Measurements from ENCODE around the gene MRAP2. TPM values are rescaled to one million over a fixed set of nuclear protein-coding genes. Genes with fewer than 3 reads are reported as not detected.
"Not testable (repeated sequence)": the region's sequence is repeated elsewhere in the genome, so short reads cannot be mapped to it uniquely, and the experiment has no call there.

The MRAP2 gene
- total RNA-seq, 1 experiment from 2014 or later, result 0.87 TPM

DNA sequence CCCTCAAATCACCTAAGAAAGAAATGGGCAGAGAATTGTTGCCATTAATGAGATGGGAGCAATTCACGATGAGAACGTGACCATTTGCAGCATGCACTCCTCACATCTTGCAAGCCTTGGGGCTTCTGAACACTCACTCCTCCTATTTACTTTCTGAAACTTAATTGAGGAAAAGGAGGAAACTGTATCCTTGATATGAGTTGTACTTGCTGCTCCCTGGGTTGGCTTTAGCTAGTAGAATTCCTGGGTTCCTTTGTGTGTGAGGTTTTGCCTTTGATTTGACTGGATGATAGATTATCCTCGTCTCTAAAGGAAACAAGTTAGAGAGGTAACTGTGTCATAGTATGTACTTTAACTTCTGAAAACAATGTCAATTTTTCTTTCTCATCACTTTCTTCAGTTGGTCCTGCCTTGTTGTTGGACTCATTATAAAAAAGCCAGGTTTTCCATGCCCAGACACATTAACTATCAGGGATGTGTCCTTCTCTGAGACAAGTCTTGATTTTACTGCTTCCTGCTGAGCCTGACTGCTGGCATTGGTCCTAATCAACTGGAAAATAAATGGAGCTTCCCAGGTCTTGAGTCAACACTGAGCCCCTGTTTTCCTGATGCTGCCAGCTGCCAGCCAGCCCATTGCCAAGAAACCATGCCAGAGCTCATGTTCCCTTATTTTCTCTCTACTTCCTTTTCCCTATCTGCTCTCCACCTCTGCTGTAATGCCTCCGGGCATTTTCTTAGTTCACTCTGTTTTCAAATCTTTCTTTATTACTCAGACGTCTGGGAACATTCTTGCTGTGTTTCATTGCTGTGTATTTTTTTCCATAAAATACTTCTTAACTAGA is 6.0 kb upstream of the MRAP2 start:
- no peak for DNase-seq (ENCODE audit: extremely low read depth, low read depth)

DNA sequence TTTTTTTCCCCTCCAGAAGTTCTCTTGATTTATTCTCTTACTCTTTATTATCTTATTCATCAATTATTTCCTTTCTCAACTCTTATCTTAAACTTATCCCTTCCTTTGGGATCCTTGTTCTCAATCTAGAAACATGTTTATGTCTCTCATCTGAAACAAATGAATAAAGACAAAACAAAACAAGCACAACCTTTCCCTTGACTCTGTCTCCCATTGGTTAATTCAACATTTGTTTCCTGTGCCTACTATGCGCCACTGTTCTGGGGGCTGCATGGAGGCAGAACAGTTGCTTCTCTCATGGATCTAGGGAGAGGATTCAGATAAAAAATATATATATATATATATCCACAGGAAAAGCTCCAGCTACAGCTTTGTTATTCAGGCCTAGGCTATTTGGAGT is 5.2 kb upstream of the MRAP2 start:
- DNase-seq (ENCODE audit: extremely low read depth, low read depth), result no peak

DNA sequence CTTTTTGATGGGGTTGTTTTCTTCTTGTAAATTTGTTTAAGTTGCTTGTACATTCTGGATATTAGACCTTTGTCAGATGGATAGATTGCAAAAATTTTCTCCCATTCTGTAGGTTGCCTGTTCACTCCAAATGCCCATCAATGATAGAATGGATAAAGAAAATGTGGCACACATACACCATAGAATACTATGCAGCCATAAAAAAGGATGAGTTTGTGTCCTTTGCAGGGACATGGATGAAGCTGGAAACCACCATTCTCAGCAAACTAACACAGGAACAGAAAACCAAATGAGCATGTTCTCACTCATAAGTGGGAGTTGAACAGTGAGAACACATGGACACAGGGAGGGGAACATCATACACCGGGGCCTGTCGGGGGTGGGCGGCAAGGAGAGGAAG is 1.6 kb upstream of the MRAP2 start:
- DNase-seq (ENCODE audit: extremely low read depth, low read depth), result not testable (repeated sequence)

DNA sequence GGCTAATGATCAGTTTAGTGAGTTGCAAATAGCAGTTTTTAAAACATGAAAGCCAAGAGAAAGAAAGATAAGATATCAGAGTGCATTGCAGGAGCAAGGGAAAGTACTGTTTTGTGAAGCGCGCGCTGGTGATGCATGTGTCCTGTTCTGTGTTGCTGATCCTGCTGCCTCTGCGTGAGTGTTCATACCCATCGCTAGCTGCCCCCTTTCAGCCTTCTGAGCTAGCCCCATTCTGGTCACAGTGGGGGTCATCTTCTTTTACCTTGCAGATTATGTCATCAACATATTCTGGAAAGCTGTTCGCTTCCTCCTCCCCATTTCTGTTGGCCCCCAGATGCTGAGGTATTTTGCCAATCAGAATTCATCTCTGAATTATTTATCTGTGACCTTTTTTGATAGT is 1.9 kb downstream of the MRAP2 start:
- DNase-seq (ENCODE audit: extremely low read depth, low read depth), result no peak

DNA sequence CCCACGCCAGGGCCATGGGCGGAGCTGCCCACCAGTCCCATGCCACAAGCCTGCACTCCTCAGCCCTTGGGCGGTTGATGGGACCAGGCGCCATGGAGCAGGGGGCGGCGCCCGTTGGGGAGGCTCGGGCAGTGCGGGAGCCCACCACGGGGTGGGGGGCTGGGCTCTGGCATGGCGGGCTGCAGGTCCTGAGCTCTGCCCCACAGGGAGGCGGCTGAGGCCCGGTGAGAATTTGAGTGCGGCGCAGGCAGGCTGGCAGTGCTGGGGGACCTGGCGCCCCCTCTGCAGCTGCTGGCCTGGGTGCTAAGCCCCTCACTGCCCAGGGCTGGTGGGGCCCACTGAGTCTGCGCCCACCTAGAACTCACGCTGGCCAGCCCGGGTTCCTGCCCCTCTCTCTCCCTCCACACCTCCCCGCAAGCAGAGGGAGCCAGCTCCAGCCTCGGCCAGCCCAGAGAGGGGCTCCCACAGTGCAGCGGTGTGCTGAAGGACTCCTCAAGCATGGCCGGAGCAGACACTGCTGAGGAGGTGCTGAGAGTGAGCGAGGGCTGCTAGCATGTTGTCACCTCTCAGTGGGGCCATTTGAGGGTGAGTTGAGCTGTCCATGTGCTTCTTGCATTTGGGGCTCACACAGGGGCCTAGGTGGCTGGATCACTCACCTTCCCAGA is 4.0 kb downstream of the MRAP2 start:
- no peak for DNase-seq (ENCODE audit: extremely low read depth, low read depth)

DNA sequence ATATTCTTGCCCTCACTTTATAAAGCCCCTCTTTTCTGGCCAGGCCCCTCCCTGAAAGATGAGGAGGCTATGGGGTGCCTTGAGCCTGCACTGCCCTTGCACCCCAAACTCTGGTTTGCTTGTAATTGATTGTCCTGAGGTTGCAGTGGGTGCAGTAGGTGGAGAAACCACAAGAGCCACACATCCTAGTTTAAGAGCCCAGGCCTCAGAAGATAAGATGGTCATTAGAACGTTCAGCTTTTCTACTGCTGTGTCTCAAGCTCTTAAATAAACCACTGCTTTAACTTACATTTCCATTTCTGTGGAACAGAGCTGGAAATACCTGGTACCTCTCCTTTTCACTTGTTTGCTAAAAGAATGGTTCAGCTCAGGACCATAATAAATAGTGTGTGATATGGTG is 9.0 kb downstream of the MRAP2 start:
- DNase-seq (ENCODE audit: extremely low read depth, low read depth), result no peak

DNA sequence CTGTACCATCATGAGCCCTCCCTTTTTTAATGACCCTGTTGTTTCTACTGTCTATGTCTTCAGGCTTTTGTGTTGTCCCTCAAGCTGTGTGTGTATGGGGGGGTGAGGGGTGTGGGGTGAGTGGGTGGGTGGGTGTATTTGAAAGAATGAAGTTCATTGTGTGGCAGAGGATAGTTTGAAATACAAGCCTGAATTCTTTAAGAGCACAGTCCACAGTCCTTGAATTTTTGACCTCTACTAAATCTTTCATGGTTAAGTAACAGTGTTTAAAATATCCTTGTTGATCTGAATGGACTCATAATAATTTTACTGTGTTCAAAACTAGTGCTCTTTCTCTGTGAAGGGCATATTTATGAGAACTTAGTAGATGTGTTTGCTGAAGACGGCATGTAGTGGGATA is 10.0 kb downstream of the MRAP2 start:
- DNase-seq (ENCODE audit: extremely low read depth, low read depth), result no peak

DNA sequence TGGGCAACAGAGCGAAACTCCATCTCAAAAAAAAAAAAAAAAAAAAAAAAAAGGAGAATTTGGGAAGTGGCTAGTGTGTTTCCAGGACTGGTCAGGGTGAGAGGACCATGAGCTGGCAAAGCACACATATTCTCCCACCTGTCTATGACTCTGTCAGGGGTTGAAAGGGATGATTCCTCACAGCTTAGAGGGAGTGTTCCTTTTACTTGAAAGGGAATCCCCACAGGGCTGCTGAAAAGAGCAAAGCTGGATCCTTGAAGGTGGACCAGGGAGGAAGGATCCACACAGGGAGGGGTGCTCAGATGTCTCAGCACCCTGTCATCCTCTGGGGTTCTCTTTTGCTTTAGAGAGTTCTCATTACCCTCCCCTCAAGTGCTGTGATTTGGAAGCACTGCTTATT is 13.2 kb downstream of the MRAP2 start:
- DNase-seq (ENCODE audit: extremely low read depth, low read depth), result no peak

DNA sequence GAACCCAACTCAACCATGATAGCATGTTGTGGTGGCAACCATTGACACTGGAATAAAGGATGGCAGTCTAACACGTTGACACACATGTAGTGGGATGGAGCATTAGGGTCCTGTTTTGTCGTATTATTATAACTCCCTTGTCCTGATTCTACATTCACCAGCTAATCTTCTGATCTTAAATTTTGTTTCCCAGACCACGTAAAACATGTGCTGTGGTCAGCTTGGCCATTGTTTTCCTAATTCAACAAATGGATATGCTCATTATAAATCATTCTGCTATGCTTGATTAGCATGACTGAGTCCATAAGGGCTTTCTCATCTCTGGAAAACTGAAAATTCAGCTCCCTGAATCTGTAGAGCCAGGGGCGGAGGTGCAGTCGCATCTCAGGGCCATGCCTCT is 15.0 kb downstream of the MRAP2 start:
- DNase-seq (ENCODE audit: extremely low read depth, low read depth), result no peak

DNA sequence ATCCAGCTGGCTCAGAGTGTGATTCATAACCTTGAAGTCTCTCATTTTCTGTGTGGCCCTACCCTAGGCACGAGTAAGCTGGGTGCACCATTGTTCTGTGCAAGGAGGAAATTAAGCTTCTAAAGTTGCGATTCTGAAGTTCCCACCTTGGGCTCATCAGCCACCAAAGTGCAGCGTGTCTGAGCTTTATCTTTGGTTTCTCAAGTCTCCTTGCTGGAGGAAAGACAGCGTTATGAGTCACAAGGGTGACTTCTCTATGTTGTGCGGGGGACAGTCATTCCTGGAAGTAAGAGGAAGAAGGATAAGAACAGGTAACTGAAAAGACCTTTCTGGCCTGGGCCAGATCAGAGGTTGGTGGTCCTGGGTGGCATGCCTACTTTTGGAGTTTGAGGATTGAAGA is 16.8 kb downstream of the MRAP2 start:
- DNase-seq (ENCODE audit: extremely low read depth, low read depth), result no peak

DNA sequence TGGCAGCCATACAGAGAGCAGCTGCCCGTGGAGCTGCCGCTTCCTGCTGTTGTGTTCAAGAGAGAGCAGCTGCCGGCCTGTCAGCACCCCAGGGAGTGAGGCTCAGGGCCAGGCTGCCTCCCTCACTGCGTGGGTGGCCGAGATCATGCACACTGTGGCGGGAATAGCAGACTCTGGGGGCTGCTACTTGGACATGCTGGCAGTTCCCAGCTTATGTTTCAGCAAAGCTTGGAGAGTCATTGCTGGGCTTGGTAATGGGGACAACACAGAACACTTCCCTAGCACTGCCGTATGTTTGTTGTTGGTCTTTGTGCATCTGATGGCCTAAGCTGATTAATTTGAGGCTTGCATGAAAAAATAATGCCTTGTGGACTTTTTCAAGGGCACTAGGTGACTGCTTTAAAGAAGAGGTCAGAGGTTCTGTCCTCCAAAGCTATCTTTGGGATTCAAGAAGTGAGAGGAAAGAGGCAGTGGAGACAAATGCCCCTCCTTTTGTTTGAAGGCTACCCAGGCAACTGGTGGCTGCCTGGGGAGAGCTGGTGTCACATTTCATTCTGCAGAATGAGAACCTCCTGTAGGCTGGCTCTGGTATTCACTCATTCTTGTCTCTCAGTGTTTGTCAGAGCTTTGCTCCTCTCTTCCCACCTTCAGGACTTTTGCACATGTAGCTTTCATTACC is 18.8 kb downstream of the MRAP2 start:
- no peak for DNase-seq (ENCODE audit: extremely low read depth, low read depth)

DNA sequence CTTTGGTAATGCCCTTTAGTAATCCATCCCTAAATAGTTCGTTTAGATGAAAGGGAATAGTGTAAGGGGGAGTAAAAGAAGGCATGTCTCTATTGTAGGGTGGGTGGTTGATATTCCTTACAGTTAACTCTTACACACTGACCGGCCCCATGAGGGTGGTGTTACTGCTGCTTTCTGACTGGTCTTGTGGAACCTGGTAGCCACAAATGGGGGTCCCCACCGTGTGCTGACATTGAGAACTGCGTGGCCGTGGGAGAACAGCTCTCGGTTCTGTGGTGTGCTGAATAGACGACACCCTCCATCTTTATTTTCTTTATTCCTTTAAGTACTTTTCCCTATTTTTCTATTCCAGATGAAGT is 19.3 kb downstream of the MRAP2 start:
- no peak for DNase-seq (ENCODE audit: extremely low read depth, low read depth)

DNA sequence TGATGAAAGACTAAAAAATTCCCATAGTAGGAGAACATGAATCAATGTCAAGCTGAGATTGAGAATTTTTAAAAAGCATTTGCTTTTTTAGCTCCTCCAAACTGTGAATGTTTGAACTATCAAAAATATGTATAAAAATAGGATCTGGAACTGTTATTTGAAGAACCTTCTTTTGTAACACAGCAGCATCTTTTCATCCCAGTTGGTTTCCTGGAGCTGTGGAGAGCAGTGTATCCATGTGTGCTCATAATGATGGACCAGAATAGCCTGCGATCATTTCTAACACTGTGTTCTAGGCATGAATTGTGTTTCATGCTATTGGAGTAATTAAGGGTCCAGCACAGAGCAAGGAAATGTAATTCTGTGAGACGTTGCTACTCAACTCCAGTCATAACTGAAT is 22.1 kb downstream of the MRAP2 start:
- DNase-seq (ENCODE audit: extremely low read depth, low read depth), result no peak

DNA sequence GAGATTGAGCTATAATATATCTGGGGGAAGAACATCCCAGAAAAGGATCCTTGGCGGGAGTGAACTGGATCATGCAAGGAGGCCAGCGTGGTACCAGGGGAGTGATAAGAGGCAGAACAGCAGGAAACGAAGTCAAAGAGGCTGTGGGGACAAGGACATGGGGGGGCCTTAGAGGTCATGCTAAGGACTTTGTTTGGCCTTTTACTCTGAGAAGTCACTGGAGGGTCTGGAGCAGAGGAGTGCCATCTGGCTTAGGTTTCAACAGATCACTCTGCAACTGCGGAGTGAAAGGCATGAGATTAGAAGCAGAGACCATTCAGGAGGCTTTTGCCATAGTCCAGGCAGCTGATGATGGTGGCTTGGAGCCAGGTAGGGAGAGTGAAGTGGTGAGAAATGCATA is 24.3 kb downstream of the MRAP2 start:
- no peak for DNase-seq (ENCODE audit: extremely low read depth, low read depth)

DNA sequence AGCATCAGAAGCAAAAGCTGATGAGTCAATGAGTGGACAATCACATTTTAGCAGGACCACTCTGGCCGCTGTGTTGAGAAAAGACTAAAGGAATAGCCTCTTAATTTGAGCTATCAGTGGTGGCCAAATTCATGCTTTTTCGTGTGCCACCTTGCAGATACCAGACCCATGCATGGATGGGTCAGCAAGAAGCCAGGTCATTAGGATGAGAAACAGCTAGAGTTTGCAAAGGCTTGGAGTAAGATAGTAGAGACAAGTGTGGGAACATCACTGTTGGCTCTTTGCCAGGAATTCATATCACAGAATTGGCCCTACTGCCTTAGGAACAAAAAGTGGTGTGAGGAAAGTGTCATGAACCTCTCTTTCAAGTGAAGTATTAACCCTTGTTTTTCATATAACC is 25.5 kb downstream of the MRAP2 start:
- DNase-seq (ENCODE audit: extremely low read depth, low read depth), result no peak

DNA sequence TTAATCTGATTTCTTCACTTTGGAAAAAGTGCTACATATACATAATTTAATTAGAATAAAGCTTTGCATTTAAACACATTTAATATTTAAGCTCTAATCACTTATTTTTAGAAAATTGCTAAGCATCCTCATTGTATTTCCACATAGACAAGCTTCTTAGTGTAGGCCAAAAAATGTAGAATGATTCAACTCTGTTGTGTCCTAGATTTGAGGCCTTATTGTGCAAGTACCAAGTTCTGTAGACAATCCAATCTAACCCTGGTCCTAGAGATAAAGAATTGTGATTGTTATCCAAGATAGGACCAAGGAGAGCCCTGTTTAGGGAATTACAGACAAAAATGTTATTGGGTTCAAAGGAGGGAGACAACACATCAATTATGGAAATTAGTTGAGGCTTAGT is 27.6 kb downstream of the MRAP2 start:
- DNase-seq (ENCODE audit: extremely low read depth, low read depth), result no peak

DNA sequence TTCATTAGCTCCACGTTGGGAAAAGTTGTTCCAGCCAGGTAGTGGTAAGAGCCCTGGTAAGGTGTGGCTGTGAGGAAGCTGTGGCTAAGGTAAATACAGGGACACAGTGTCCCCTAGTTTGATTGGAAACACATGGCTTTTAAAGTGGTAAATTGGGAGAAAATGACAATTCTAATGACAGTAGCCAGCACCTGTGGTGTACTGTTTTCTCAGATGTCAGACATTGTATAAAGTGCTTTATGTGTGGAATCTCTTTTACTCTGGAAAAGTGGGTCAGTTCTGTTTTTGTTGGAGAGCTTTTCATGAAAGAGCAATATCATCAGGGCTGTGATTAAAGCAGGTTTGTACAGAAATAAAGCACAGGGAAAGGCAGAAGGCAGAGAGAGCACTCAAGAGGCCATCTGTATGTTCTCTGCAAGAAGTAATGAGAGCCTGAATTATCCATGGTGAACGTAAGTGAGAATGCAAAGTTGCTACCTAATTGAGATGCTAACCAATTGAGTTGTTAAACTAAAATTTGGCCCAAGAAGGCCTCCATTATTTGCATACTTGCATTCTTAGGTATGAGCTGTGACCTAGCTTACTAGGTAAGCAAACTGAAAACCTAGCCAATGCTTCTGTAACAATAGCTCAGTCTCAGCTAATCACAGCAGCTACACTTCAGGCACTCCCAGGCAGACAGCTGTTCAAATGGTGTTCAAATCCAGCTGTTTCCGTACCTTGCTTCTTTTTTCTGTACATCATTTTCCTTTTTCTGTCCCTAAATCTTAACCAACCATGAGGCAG is 28.2 kb downstream of the MRAP2 start:
- DNase-seq (ENCODE audit: extremely low read depth, low read depth), result no peak

DNA sequence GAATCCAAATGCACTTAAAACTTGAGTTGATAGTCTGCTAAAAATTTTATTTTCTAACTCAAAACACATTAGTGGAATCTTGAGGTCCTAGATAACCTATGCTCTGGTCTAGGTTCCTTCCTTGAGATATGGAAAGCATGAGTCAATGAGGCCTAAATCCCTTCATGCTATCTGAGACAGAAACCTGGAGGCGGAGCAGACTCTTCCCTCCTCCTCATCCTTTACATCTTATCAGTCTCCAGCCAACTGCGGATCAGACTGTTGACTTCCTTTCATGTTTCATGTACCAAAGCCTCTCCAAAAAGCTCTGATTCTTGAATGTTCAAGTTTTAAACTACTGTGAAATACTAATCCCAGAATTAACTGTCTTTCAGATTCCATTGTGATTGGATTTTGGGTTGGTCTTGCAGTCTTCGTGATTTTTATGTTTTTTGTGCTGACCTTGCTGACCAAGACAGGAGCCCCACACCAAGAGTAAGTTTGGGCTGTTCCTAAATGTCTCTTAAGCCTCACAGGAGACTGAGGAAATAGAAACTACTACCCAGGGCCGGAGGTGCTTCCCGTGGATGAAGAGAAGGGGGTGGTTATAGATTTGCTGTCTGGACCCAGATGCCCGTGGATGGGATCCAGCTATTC is 29.1 kb downstream of the MRAP2 start:
- no peak for DNase-seq (ENCODE audit: extremely low read depth, low read depth)

DNA sequence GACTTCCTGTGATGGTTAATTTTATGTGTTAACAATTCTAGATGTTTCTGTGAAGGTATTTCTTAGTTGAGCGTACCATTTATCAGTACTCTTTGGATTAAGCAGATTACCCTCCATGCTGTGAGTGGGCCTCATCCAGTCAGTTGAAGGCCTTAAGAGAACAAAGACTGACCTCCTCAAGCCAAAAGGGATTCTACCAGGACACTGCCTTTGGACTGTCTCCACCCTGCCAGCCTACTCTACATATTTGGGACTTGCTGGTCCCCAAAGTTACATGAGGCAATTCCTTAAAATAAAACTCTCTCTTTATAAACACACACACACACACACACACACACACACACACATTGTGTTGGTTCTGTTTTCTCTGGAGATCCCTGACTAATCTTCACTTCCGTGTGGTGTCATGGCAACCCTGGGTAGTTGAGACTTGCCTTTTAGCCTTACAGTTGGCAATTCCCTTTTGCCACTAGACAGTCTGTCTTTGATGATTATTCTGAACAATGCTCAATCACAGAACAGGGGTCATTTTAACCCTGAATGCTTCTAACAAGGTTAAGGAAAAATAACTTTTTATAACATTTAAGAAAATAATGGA is 32.2 kb downstream of the MRAP2 start:
- DNase-seq (ENCODE audit: extremely low read depth, low read depth), result no peak

DNA sequence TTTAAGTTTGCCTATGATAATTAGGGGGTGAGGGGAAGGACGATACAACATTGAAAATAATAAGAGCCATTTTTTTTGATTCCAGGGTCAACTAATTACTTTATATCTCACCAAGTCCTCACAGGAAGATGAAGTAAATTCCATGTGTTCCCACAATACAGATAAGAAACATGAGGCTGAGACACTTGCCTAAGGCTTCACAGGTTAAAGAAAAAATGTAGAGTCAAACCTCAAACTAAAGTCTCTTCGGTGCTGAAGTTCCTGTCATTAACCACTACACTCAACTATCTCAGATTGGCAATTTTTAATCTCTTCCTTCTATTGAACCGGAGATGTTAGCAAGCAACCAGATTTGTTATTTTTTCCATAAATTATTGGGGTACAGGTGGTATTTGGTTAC is 33.0 kb downstream of the MRAP2 start:
- DNase-seq (ENCODE audit: extremely low read depth, low read depth), result no peak

Data from NCI-H460 (cell line).